Occipital lobe (tissue), 2 donors: Measurements from ENCODE around the gene NOBOX. TPM values are rescaled to one million over a fixed set of nuclear protein-coding genes. Genes with fewer than 3 reads are reported as not detected.
"Not testable (repeated sequence)": the region's sequence is repeated elsewhere in the genome, so short reads cannot be mapped to it uniquely, and the experiment has no call there.

Experiments used
- DNase-seq: peaks from one replicate; lab custom pipeline; 2025; lab: John Stamatoyannopoulos, UW
- total RNA-seq: library from RNA; depleted of rRNA; stranded (reverse); fragments of >200 nt; gene quantifications from one replicate; pipeline ENCODE4 v1.2.3, GENCODE V29; 2014

The NOBOX gene
- total RNA-seq, 1 donor from 2014 or later = not detected

DNA sequence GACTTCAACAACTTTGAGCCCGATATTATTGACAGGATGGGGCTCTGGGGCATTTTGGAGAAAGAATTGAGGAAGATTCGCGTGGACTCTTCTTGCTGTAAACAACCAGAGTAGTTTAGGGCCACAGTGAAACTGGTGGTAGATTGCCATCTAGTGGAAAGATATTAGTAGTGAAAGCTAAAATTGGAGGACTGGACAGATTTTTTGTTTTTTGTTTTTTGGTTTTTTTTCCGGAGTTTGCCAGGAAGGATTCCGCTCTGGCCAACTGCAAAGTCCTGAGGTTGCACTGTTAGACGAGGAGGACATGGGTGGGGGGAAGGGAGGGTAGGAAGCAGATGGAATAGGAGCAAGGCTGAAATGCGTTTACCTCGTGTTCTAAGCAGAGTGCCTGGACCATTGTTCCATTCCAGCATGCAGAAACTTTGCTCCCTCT is 11.7 kb downstream of the NOBOX start:
- no peak for DNase-seq

DNA sequence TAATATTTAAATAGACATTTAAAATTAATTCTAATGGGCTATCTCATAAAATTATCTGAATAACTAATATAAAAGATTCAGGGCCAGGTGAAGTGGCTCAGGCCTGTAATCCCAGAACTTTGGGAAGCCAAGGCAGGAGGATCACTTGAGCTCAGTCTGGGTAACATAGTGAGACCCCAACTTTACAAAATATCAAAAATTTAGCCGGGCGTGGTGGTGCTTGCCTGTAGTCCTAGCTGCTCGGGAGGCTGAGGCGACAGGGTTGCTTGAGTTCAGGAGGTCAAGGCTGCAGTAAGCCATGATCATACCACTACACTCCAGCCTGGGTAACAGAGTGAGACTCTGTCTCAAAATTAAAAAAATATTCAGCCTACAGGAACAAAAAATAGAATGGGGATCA is 12.5 kb downstream of the NOBOX start:
- no peak for DNase-seq

DNA sequence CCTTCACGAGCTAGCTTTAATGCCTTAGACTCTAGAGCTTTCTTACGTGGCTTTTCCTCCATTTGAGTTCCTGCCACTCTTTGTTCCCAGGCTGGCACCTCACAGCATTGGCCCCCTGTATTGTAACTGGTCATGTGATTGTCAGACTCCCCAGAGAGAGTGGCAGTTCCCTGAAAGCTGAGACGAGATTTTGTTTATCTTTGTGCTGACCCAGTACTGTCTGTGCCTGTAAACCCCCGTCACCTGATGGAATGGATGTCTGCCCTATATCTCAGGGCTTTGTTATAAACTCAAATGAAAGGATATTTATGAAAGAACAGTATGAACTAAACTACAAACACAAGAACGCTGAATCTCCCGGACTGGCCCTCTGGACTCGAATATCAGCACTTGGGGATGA is 13.0 kb downstream of the NOBOX start:
- DNase-seq = no peak

DNA sequence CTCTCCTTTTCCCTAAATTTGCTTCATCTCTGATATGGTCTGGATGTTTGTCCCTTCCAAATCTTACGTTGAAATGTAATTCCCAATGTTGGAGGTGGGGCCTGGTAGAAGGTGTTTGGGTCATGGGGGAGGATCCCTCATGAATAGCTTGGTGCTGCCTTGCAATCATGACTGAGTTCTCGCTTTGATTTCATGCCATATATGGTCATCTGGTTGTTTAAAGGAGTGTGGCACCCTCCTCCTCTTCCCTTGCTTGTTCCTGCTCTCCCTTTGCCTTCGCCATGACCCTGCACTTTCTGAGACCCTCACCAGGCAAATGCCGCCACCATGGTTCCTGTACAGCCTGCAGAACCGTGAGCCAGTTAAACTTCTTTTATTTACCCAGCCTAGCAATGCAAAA is 14.5 kb downstream of the NOBOX start:
- DNase-seq = no peak

DNA sequence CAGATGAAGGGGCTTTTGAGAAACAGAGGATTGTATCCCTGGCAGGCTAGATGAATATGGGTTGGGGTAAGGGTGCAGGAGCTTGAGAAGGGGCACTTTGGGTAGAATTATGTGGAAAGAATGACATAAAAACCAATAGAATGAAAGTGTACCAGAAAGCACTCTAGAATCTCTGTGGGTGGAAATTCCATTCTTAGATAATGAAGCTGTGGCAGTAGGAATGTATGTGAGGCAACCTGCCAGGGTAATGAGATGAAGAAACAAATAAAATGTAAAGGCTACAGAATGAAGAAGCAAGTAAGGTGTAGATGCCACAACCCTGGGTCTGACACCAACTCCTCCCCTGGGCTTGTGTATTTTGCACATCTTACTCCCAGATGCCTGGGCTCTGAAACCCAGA is 16.8 kb downstream of the NOBOX start:
- no peak for DNase-seq

DNA sequence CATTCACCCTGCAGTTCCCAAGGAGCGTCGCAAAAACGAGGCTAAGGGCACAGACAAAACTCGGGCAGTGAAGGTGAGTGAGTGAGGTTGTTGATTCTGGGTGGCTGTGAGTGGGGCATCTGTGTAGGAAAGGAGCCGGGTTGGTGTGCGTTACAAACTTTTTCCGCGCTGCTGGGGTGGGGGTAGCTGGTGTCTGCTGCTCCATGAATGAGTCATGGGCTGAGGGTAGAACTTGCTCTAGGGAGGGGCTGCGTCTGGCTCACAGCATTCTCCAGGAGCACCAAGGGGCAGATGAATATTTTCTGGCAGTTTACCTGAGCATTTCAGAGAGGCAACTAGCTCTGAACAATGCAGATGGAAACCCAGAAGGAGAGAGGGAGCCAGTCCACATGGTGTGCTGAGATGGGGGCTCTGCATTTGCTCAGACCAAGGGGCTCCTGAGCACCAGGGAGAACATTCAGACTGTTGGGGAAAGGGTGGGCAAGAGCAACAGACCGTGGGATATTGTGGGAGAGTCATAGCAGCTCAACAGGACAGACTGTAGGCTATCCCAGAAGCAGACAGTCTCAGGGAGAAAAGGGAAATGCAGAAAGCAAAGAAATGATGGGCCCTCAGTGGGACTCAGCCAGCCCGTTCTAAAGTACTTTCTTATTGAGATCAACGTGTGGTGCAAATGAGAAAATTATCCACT is 18.8 kb downstream of the NOBOX start:
- no peak for DNase-seq

DNA sequence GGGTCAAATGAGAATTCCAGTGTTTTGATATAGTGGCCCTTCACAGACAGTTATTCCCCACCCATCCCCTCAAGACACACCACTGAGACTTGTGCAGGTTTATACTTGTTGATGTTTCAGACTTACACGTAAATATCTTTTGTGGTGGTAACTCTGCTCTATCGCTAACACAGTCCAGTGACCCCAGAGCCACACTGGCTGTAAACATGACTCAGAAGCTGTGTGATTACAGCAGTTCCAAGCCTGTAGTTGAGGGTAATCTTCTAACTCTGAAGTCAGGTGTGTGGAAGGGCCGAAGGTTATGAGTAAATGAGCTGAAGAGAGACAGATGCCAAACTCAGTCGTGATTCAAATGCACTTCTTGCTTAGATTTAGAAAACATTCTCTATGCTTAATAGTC is 19.4 kb downstream of the NOBOX start:
- no peak for DNase-seq

DNA sequence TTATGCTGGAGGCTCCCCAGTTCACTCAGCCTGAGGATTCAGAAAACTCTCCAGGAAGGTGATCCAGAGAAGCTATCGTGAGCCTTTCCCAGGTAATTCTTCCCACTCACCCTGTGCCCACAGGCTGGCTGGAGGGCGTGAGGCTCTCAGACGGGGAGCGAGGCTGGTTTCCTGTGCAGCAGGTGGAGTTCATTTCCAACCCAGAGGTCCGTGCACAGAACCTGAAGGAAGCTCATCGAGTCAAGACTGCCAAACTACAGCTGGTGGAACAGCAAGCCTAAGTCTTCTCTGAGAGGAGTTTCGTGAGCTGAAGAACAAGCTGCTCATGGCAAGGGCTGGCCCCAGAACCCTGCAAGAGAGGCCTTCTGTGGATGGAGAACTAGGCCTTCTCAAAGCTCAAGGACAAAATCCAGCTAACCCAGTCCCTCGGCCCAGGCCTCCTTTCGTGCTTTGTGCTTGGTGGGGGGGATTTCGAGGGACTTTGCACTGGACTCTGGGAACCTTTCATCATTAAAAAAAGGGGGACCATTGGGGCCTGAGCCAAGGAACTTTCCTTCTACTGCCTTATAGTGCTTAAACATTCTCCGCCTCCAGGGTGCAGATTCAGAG is 23.6 kb downstream of the NOBOX start:
- DNase-seq = no peak

DNA sequence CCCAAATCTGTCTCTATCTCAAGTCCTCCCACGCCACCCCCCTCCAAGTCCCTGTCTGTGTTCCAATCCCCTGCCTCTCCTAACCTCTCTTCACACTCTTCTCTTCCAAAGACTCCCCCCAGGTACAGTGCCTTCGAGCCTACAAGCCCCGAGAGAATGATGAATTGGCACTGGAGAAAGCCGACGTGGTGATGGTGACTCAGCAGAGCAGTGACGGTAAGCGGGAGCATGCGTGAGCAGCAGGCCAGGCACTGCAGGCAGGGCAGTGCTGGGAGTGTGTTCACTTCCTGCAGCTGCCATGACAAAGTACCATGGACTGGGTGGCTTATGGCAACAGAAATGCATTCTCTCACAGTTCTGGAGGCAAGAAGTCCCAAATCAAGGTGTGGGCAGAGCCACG is 24.8 kb downstream of the NOBOX start:
- DNase-seq = no peak

DNA sequence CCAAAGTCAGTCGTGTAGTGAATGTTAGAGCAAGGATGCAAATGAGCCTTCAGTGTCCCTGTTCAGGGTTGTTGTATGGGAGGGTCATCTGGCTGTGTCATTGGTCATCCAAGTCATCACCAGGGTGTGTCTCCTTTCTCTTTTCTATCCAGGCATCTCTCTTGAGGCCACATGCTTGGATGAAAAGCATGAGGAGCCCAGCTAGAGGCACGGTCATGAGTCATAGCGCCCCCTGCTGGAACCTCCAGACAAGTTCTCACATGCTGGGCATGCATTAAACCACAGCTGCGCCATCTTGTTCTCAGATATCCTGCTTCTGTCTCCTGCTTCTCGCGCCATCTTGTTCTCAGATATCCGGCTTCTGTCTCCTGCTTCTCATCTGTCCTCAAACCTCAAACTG is 34.3 kb downstream of the NOBOX start:
- not testable (repeated sequence) for DNase-seq

DNA sequence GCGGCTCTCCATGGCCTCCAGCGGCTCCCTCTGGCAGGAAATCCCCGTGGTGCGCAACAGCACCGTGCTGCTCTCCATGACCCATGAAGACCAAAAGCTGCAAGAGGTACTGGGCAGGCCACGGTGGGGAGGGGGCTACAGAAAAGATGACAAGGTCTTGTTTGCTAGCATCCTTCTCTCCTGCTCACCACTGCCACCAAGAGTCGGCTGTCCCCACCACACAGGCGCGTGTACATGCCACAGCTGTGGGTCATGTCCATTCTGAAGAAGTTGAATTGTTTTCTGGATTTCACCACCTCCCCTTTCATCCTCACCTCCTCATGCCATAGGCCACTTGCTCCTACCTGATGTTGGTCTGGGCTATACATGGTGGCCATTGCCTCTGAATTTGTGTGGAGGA is 36.2 kb downstream of the NOBOX start:
- not testable (repeated sequence) for DNase-seq

DNA sequence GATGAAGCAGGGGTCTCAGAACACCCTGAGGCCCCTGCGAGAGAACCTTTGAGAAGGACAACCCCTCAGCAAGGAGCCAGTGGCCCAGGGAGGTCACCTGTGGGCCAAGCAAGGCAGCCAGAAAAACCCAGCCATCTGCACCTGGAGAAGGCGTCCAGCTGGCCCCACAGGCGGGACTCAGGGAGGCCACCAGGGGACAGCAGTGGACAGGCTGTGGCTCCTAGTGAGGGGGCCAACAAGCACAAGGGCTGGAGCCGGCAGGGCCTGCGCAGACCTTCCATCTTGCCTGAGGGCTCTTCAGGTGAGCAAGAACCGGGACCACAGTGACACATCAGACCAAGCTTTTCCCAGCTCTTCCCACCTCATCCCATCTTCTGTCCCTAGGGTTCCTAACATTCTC is 38.0 kb downstream of the NOBOX start:
- DNase-seq = not testable (repeated sequence)

DNA sequence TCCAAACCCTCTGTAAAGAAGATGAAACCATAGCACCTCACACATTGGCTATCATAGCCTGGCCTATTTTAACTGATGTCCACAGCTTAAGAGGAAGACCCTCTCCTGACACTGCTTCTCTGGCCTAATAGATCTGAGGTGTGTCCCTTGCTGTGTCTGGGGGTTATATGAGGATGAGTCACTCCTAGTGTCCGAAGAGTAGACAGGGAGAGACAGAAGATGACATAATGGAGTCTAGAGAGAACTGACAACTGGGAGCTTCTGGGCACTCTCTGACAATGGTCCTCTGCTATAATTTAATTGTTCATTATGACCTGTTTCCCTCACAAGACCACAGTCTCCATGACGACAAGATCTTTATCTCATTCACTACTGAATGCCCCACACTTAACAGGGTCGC is 41.4 kb downstream of the NOBOX start:
- DNase-seq = not testable (repeated sequence)

DNA sequence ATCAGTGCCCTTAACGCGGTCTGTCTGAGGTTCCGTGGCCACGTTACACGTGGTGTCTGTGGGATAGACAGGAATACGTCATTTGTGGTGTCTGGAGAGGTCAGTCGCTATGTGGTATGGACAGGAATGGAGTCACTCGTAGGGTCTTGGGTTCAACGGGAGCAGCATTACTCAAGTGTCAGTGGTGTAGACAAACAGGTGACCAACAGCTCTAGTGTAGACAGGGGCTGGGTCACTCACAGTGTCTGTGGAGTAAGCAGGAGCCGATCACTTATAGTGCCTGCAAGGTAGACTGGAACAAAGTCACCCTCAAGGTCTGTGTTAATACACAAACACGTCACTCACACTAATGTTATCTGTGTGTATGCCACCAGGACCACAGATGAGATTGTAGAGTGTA is 46.6 kb downstream of the NOBOX start:
- DNase-seq = not testable (repeated sequence)

DNA sequence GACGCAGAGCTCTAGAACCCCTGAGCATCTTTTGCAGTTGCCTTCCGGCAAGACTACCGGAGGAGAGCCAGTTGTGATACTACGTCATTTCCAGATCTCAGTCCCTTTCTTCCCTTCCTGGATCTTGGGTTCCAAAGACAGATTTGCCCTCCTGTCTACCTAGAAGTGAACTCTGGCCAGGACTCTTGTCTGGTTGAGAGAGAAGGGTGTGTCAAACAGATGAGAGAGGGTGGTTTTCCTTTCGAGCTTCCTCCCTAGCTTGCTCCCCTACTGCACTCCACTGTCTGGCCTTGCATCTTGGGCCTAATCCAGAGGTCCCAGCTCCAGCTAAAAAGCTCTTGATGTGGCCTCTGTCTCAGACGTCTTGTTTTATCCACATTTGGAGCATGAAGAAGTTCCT is 47.3 kb downstream of the NOBOX start:
- not testable (repeated sequence) for DNase-seq

DNA sequence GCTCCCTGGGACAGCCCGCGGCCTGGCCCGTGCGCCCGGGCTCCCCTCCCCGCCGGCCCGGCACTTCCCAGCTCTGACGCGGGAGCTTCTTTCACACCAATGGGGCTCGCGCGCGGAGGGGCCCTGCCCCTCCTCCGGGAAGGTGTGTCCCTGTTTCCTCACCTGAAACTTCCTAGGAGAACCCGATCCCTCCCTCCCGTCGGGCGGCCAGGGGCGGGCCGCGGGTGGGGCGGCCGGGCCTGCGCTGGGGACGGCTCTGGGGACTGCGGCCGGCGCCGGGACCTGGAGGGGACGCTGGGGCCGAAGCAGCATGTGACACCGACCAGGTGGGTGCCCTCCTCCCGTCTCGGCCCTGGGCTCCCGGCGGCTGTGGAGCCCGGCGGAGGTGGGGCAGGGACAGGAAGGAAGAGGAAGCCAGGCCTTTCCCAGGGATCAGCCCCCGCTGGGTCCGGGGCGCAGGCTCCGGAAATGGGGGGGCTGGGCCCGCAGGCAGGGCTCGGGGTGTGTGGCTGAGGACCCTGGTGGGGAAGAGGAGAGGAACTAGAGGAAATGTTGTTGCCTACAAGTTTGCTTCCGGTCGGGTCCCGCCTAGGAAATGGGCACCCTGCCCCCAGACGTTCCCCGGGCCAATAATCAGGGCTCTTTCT is 48.2 kb downstream of the NOBOX start, which contains the start of gene ARHGEF5:
TSS of gene ARHGEF5 (plus strand) at position 227 of the 647 bp plus-strand sequence. CDS start 7,268 bp downstream, outside the sequence.
- DNase-seq = not testable (repeated sequence)

DNA sequence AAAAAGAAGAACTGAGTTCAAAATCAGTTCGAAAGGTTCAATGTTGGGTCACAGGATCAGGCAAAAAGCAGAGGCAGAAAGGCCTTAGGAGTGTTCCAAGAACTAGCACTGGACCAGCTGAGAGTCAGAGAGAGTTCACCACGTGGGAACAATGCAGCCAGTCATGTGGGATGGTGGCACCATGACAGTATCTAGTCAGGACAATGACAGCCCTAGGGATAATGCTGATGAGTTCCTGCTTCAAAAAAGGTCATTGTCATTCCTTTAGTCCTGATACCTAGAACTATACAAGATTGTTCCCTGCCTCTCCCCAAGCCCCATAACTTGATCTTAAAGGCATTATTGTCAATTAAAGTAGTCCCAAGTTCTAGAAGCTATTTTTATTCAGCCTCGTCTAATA is 51.8 kb downstream of the NOBOX start:
- DNase-seq = not testable (repeated sequence)

DNA sequence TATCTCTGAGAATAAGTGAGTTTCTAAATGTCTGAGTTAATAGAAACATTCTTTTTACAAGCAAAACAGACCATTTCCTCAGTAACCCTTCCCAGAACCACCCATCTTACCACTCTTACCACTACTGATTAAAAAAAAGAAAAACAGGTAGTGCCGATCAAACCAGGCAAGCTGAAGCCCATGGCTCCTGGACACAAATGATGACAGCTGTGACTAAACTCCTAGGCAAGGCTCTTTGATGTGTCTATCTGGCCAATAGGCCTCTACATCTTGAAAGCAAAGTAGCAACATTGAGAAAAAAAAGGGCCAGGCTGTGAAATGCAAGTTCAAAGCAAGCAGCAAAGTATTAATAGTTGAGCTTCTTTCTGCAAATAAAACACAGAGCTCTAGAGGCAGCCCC is 54.9 kb downstream of the NOBOX start:
- DNase-seq = not testable (repeated sequence)
